ENCODE data around the gene MYOZ3. TPM values are rescaled to one million over a fixed set of nuclear protein-coding genes. Genes with fewer than 3 reads are reported as not detected.

The MYOZ3 gene
- polyA plus RNA-seq, 1 donor, result 3.0 TPM

DNA sequence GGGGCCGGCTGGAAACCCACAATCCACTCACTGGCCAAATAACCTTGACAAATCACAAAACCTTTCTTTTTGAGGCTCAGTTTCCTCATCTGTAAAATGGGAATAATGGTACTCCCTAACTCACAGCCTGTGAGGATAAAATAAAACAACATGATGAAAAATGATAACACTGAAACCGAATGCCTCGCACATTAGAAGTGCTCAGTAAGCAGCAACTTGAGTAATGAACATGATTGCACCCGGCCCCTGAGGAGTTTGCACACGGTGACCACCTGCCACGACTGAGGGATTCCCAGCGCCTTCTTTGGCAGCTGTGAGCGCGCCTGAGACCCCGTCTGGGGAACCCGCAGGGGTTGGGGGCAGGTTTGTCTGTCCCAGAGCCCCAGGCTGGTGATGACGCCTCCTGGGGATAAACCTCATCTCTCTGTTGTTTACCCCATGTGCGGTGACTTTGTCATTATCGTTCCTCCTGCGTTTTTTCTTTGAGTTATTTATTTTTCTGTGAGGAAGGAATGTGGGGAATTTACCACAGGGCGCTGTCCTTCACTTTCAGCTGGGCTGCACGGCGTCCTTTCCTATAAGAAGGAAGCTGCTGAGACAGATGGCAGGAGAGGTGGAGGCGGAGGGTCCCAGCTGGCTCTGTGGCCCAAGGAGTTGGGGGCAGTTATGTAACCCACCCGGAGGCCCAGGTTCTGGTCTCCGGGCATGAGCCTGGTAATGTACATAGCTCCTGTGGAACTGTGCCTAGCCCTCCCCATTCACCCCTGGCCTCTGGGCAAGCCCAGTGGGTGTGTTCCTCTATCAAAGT lies 23.6 kb upstream of the MYOZ3 start:
- Histone ChIP-seq H3K4me1 (ENCODE audit: control insufficient read depth, insufficient read depth, low read length) (peaks cover 39% of the 10 kb centered on the region), H3K27me3 (ENCODE audit: control insufficient read depth, insufficient read depth, low read length) (no peaks in the 10 kb centered on the region), H3K4me3 (ENCODE audit: low read length) (no peak overlapping the region), H3K27ac (ENCODE audit: low read length) (no peak overlapping the region), H3K36me3 (ENCODE audit: control insufficient read depth, insufficient read depth, low read length) (peaks cover 12% of the 10 kb centered on the region), H3K9me3 (ENCODE audit: control insufficient read depth, low read depth, low read length) (no peaks in the 10 kb centered on the region)
- DNase-seq, result peak in 1 of 2 donors; percentile 68
- no CpG with 5 or more reads among the region's 21 CpGs for WGBS (ENCODE audit: insufficient coverage, low lambda C conversion rate)

DNA sequence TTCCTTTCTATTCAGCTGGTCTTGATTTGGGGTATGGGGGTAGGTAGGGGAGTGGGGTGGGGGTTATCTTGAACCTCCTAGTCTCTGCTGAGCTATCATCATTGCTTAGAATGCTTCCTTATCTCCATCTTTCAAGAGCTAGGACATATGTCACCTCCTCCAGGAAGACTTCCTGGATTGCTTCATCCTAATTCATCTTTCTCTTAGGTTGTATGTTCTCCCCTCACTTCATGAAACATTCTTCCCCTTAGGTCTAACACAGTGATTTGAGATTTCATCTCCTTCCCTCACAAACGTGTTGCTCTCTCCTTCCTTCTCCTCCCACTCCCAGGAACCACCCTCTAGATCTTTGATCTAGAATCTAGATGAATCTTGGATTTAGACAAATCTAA lies 23.0 kb upstream of the MYOZ3 start:
- Histone ChIP-seq H3K4me1 (ENCODE audit: control insufficient read depth, insufficient read depth, low read length) (peaks cover 45% of the 10 kb centered on the region), H3K4me3 (ENCODE audit: low read length) (no peak overlapping the region), H3K36me3 (ENCODE audit: control insufficient read depth, insufficient read depth, low read length) (peaks cover 12% of the 10 kb centered on the region), H3K27me3 (ENCODE audit: control insufficient read depth, insufficient read depth, low read length) (no peaks in the 10 kb centered on the region), H3K27ac (ENCODE audit: low read length) (no peak overlapping the region), H3K9me3 (ENCODE audit: control insufficient read depth, low read depth, low read length) (no peaks in the 10 kb centered on the region)
- no CpG with 5 or more reads among the region's 1 CpG for WGBS (ENCODE audit: insufficient coverage, low lambda C conversion rate)
- no peak for DNase-seq

DNA sequence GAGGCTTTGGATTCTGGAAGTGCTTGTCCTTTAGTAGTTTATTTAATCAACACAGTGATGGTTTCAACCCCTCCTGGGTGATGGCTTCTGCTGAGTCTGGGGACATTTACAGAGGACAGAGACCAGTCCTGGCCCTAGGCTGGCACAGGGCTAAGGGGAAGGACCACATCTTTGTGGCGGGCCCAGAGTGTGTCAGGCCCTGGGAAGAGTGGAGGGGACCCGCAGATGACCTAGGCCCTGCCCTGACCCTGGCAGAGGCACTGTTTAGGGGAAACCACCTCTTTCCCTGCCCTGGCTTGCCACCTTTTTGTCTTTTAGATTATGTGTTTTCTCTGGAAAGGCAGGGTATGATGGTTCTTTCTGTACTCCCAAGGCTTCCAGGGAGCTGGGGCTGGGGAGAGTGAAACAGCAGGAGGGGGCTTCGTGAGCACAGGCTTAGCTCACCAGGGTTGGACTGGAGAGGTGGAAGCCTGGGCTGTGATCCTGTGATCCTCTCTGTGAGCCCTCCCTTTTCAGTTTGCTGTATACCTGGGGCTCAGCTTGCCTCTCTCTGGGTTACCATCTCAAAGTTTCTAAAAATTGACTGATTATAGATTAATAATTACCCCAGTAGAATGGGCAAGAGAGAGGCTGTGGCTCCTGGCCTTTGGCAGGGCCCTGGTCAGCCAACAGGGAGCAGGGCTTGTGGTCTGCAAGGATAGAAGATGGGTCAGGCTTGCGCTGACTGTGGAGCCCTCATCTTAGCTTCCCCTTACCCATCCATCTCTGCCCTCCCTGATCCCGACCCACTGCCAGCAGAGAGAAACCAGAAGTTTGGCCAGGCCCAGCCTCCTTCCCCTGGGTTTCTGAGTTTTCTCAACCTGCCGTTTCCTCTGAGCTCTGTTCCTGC lies 22.3 kb upstream of the MYOZ3 start:
- DNase-seq, result no peak
- no peaks in the 10 kb centered on the region for H3K9me3 ChIP-seq (ENCODE audit: control insufficient read depth, low read depth, low read length)
- no peaks in the 10 kb centered on the region for H3K27me3 ChIP-seq (ENCODE audit: control insufficient read depth, insufficient read depth, low read length)
- H3K4me3 ChIP-seq (ENCODE audit: low read length), result no peak overlapping the region
- H3K4me1 ChIP-seq (ENCODE audit: control insufficient read depth, insufficient read depth, low read length), result peaks cover 45% of the 10 kb centered on the region
- peaks cover 12% of the 10 kb centered on the region for H3K36me3 ChIP-seq (ENCODE audit: control insufficient read depth, insufficient read depth, low read length)
- WGBS (ENCODE audit: insufficient coverage, low lambda C conversion rate), result no CpG with 5 or more reads among the region's 6 CpGs
- no peak overlapping the region for H3K27ac ChIP-seq (ENCODE audit: low read length)

DNA sequence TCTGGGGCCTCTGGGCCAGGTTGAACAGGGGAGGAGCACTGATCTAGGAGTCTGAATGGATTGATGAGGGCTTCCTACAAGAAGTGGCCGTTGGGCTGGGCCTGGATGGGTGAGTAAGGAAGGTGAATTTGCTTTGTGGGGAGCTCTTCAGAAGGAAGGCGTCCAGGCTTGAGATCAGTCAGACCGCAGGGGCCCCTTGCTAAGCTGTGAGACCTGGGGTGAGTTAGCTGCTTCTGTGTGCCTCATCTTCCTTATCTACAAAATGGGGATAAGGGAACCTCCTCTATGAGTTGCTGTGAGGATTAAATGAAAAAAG lies 21.7 kb upstream of the MYOZ3 start:
- H3K27me3 ChIP-seq (ENCODE audit: control insufficient read depth, insufficient read depth, low read length), result no peaks in the 10 kb centered on the region

DNA sequence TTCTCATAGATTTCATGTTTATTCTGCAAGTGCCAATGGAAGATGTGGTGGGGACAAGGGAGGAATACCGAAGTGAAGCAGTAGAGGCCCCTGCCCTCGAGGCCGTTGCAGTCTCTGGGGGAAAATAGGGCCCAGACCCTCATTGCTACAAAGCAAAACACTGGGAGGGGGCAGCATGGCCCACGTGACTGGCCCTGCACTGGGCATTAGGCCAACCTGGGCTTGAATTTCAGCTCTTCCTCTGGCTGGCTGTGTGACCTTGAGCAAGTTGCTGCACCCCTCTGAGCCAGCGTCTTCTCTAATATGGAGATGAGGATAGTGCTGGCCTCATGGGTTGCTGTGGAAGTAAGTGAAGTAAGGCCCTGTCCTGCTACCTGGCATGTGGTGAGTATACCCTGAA lies 21.3 kb upstream of the MYOZ3 start:
- Histone ChIP-seq H3K9me3 (ENCODE audit: control insufficient read depth, low read depth, low read length) (no peaks in the 10 kb centered on the region), H3K4me1 (ENCODE audit: control insufficient read depth, insufficient read depth, low read length) (peaks cover 45% of the 10 kb centered on the region), H3K27ac (ENCODE audit: low read length) (no peak overlapping the region), H3K27me3 (ENCODE audit: control insufficient read depth, insufficient read depth, low read length) (no peaks in the 10 kb centered on the region), H3K36me3 (ENCODE audit: control insufficient read depth, insufficient read depth, low read length) (peaks cover 10% of the 10 kb centered on the region), H3K4me3 (ENCODE audit: low read length) (no peak overlapping the region)
- DNase-seq, result no peak
- no CpG with 5 or more reads among the region's 5 CpGs for WGBS (ENCODE audit: insufficient coverage, low lambda C conversion rate)

More for the DNA sequence above, 21.7 kb upstream of the MYOZ3 start:
- peaks cover 10% of the 10 kb centered on the region for H3K36me3 ChIP-seq (ENCODE audit: control insufficient read depth, insufficient read depth, low read length)
- no peak overlapping the region for H3K4me3 ChIP-seq (ENCODE audit: low read length)
- WGBS (ENCODE audit: insufficient coverage, low lambda C conversion rate), result no CpG with 5 or more reads among the region's 3 CpGs
- no peaks in the 10 kb centered on the region for H3K9me3 ChIP-seq (ENCODE audit: control insufficient read depth, low read depth, low read length)
- DNase-seq, result no peak
- no peak overlapping the region for H3K27ac ChIP-seq (ENCODE audit: low read length)
- peaks cover 45% of the 10 kb centered on the region for H3K4me1 ChIP-seq (ENCODE audit: control insufficient read depth, insufficient read depth, low read length)

DNA sequence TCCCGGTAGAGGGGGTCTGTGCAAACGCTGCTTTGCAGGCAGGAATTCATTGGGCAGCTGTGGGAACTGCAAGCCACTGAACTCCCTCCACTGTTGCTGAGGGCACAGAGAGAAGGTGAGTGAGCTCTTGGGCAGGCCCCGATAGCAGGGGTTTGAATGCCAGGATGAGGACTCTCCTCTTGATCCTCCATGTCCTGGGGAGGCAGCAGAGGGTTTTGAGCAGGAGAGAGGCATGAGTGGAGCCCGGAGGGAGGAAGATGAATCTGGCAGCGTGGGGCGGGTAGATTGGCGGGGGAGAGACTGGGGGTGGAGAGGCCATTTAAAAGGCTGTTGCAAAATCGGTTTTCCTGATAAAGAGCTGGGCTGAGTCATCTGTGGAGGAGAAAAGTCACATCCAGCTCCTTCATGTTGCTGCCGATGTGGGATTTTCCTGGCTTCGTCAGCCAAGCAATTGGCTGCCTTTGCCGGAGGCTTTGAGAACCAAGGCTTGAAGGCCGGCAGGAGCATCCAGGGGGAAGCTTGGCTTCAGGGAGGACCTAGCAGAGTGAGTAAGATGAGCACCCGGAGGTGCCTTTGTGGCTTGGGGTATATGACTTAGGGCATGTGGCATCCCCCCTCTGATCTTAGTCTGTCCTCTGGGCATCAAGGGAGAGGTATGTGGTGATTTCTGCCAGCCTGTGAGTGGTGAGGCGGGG lies 20.6 kb upstream of the MYOZ3 start, which contains the start of gene SYNPO:
SYNPO (plus strand) TSS at position 350 of the 695 bp plus-strand sequence. CDS start 7,616 bp downstream, outside the sequence.
- H3K4me3 ChIP-seq (ENCODE audit: low read length), result no peak within 1 kb of the TSS

DNA sequence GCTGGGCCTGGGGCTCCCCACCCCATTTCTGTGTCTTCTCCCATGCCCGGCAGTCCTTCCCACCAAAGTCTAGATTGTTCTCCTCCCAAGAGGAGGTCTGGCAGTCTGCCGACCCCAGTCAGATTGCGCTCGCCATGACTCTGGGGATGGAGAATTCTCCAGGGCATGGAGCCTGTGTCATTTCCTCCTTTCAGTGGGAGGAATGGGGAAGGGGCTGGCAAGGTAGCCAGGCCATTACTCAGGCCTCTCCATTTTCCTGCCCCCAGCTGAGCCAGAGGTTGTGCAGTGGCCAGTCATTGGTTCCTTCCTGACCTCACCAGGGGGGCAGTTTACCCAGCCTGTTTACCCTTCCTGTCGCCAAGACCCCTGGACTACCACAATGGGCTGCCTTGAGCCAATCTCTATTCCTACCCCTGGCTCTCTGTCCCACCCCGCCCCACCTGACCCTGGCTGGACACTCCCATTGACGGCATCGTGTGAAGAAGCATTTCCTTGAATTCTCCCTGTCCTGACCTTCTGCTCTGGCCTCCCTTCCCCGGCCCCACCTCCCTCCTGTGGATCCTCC lies 20.0 kb upstream of the MYOZ3 start:
- no peaks in the 10 kb centered on the region for H3K27me3 ChIP-seq (ENCODE audit: control insufficient read depth, insufficient read depth, low read length)
- H3K4me3 ChIP-seq (ENCODE audit: low read length), result no peak overlapping the region
- DNase-seq, result no peak
- peak overlapping the region; percentile 37 for H3K27ac ChIP-seq (ENCODE audit: low read length)
- no CpG with 5 or more reads among the region's 9 CpGs for WGBS (ENCODE audit: insufficient coverage, low lambda C conversion rate)
- peaks cover 45% of the 10 kb centered on the region for H3K4me1 ChIP-seq (ENCODE audit: control insufficient read depth, insufficient read depth, low read length)
- no peaks in the 10 kb centered on the region for H3K9me3 ChIP-seq (ENCODE audit: control insufficient read depth, low read depth, low read length)
- peaks cover 9% of the 10 kb centered on the region for H3K36me3 ChIP-seq (ENCODE audit: control insufficient read depth, insufficient read depth, low read length)

More for the DNA sequence above, 20.6 kb upstream of the MYOZ3 start, which contains the start of gene SYNPO:
- 60% methylated on average over 1 of the region's 14 CpGs for WGBS (ENCODE audit: insufficient coverage, low lambda C conversion rate)
- Histone ChIP-seq H3K36me3 (ENCODE audit: control insufficient read depth, insufficient read depth, low read length) (peaks cover 8% of the 10 kb centered on the region), H3K4me1 (ENCODE audit: control insufficient read depth, insufficient read depth, low read length) (peaks cover 45% of the 10 kb centered on the region), H3K27me3 (ENCODE audit: control insufficient read depth, insufficient read depth, low read length) (no peaks in the 10 kb centered on the region), H3K9me3 (ENCODE audit: control insufficient read depth, low read depth, low read length) (no peaks in the 10 kb centered on the region), H3K27ac (ENCODE audit: low read length) (peak within 1 kb of the TSS; percentile 37)
- DNase-seq, result peak; percentile 62 to 76

DNA sequence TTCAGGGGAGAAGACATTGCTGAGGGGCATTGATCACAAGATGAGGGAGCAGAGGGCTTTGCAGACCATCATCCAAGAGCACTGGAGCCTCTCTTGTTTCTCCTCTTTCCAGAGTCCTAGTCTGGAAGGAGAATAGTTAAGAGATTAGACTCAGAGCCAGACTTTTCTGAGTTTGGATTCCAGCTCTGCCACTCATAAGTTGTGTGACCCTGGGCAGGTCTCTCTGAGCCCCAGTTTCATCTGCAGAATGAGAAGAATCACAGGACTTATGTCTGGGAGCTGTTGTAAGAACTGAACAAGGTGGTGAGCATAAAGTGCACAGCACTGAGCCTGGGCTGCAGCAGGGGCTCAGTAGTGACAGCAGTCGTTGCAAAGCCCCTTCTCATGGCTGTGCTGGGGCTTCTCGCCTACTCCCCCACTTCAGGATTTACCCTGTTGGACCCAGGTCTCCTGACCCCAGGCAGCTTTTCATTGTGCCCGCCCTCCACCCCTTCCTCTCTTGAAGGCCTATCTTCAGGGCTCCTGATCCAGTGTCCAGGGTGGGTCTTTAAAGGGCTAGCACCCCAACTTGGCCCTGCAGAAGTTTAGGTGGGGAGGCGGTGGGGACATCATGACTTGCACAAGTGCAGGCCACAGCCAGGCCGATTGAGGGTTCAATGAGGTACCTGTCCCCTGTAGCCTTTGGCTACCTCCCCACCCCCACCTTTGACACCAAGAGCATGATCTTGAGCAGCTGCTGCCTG lies 19.1 kb upstream of the MYOZ3 start:
- WGBS (ENCODE audit: insufficient coverage, low lambda C conversion rate), result no CpG with 5 or more reads among the region's 5 CpGs
- H3K4me3 ChIP-seq (ENCODE audit: low read length), result no peak overlapping the region
- H3K4me1 ChIP-seq (ENCODE audit: control insufficient read depth, insufficient read depth, low read length), result peaks cover 45% of the 10 kb centered on the region

DNA sequence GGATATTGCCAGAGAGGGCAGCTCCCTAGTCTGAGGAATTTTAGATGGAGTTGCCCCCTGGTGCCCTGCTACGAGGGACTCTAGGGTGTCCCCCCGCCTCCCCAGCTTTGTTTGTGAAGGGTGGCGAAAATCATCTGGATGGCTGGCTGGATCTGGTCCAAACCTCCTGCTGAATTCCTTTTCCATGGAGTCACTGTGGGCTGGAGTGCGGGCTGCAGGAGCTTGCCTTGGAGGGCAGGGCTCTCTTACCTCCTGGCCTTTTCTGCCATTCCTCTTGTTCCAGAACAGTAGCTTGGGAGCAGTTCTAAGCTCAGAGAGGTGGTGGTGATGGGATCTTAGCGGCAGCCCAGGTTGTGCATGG lies 18.5 kb upstream of the MYOZ3 start:
- peaks cover 45% of the 10 kb centered on the region for H3K4me1 ChIP-seq (ENCODE audit: control insufficient read depth, insufficient read depth, low read length)
- no peak overlapping the region for H3K4me3 ChIP-seq (ENCODE audit: low read length)
- peak in 1 of 2 donors; percentile 31 for DNase-seq
- H3K9me3 ChIP-seq (ENCODE audit: control insufficient read depth, low read depth, low read length), result no peaks in the 10 kb centered on the region
- H3K27me3 ChIP-seq (ENCODE audit: control insufficient read depth, insufficient read depth, low read length), result no peaks in the 10 kb centered on the region
- WGBS (ENCODE audit: insufficient coverage, low lambda C conversion rate), result no CpG with 5 or more reads among the region's 5 CpGs
- no peak overlapping the region for H3K27ac ChIP-seq (ENCODE audit: low read length)
- peaks cover 12% of the 10 kb centered on the region for H3K36me3 ChIP-seq (ENCODE audit: control insufficient read depth, insufficient read depth, low read length)

More for the DNA sequence above, 19.1 kb upstream of the MYOZ3 start:
- no peaks in the 10 kb centered on the region for H3K27me3 ChIP-seq (ENCODE audit: control insufficient read depth, insufficient read depth, low read length)
- H3K9me3 ChIP-seq (ENCODE audit: control insufficient read depth, low read depth, low read length), result no peaks in the 10 kb centered on the region
- no peak for DNase-seq
- H3K27ac ChIP-seq (ENCODE audit: low read length), result no peak overlapping the region
- peaks cover 9% of the 10 kb centered on the region for H3K36me3 ChIP-seq (ENCODE audit: control insufficient read depth, insufficient read depth, low read length)

Data from large intestine (tissue), 3 donors.